ENCODE results near the gene CETN1.

Gene CETN1

GRCh38 chr18:576924-577323 lies 3.3 kb upstream of the CETN1 start:
- no peak for DNase-seq (ENCODE audit: low spot score)

GRCh38 chr18:577643-578375 lies 2.4 kb upstream of the CETN1 start:
- no peak for DNase-seq (ENCODE audit: low spot score)

- DNase-seq (ENCODE audit: low spot score): no peak
Measured at GRCh38 chr18:579238-579637, 942 bp upstream of the CETN1 start.

DNA sequence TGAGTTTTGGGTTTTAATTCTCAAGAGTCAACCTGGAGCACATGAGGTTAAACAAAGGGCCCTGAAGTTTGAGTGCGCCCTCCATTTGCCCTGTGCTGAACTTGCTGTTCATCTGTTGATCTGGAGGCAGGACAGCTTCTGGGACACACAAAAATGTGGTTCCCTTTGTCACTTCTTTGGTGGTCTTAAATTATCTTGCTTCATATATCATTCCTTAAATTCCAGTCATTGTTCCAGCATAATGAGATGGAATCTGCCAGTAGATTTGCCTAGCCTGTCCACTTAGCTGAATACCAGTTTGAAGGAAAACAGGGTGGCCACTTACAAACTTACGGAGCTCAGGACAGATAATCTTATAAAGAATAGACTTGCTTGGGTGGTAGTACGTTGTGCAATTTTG lies 916 bp downstream of the CETN1 start:
- no peak for DNase-seq (ENCODE audit: low spot score)

GRCh38 chr18:582465-582864 lies 2.3 kb downstream of the CETN1 start:
- no peak for DNase-seq (ENCODE audit: low spot score)

- no peak for DNase-seq (ENCODE audit: low spot score)
Measured at GRCh38 chr18:595068-595467, 14.9 kb downstream of the CETN1 start.

DNA sequence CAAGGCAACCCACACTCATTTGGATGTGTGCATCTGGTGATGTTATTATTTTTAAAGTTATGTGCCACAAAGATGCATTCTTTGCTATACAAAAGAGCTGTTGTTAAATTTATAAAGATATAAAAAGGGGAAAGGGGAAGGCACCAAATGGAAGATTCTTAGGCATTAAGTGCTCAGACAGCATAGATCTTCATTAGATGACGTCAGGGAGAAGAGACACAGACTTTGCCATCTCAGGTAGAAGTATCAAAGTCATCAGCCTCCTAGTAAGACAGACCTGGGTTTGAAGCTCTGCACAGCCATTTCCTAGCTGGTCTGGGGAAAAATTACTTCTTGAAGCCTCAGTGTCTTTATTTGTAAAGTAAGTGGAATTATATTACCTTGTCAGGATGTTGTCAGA lies 15.4 kb downstream of the CETN1 start:
- DNase-seq (ENCODE audit: low spot score): no peak

GRCh38 chr18:596288-596881 lies 16.2 kb downstream of the CETN1 start:
- DNase-seq (ENCODE audit: low spot score): no peak

GRCh38 chr18:598124-598589 lies 18.0 kb downstream of the CETN1 start:
- DNase-seq (ENCODE audit: low spot score): no peak

DNA sequence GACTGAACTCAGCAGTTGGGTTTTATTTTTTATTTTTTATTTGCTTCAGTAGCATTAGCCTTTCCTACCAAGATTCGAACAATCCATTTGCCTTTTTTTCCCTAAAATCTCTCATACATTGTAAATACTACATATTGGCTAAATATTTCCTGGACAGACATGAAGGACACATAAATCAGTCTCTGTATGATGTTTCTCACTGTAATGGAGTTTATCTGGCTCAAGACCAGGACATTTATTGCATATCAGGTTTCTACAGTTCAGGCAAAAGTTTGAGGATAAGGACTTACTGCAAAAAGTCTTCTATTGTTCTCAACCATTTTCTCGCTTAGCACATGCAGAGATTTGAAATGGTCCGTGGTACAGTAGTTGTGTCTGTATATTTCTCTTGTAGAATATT lies 19.9 kb downstream of the CETN1 start:
- no peak for DNase-seq (ENCODE audit: low spot score)

GRCh38 chr18:604771-605170 lies 24.6 kb downstream of the CETN1 start:
- no peak for DNase-seq (ENCODE audit: low spot score)

DNA sequence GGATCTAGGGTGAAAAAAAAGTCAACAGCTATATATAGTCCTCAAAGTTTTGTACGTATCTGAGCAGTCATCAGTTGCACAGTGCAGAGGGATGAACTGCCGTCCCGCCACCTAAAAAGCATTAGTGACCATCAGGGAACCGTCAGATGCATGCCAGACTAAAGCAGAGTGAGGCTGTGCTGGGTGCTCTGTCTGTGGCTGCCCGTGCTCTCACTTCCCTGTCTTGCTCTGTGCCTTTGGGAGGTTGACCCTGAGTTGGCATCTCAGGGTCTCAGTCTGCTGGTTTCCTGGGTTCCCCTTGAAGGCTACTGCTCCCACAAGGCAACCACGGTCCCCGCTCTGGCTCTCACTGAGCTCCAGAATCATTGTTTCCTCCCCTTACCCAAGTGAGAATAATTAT lies 27.8 kb downstream of the CETN1 start:
- no peak for DNase-seq (ENCODE audit: low spot score)

DNA sequence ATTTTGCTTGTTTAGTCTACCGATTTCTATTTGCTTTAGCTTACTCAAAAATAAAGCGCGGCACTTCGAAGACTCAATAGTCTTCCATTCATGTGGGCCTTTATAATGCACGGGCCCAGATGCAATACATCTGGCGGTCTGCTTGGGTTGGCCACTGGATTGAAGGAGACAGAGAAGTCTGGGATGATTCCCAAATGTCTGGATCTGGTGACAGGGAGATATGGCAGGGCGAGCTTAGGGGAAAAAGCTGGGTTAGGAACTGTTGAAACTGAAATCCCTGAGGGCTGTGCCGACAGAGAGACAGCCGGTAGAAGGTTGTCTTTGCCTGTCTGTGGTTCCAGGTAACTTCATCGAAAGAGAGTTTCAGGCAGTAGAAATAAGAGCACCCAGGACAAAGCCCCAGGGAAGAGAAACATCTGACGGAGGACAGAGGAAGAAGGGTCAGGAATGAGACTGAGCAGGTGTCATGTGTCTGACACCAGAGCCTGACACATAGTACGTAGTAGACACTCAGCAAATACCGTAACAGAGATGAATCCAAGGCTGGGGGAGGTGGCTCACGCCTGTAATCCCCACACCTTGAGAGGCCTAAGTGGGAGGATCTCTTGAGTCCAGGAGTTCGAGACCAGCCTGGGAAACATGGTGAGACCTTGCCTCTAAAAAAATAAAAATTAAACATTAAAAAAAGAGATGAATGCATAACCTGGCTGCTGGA lies 30.2 kb downstream of the CETN1 start:
- DNase-seq (ENCODE audit: low spot score): no peak

DNA sequence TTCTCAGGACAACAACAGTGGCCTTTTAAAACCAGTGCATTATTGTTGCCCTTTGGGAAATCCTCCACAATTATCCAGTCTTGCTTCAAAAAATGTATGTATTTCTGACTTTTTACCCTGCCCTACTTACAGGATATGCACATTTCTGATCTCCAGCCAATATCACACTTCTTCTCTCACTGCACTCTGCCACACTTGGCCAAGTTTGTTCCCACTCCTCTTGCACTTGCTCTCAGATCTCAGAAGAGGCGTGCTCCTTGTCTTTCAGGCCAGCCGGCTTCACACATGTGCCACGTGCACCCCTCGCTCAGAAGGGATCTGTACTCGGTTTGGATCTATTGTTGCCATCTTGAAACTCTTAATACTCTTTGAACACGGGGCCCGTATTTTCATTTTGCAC lies 32.0 kb downstream of the CETN1 start:
- DNase-seq (ENCODE audit: low spot score): no peak

DNA sequence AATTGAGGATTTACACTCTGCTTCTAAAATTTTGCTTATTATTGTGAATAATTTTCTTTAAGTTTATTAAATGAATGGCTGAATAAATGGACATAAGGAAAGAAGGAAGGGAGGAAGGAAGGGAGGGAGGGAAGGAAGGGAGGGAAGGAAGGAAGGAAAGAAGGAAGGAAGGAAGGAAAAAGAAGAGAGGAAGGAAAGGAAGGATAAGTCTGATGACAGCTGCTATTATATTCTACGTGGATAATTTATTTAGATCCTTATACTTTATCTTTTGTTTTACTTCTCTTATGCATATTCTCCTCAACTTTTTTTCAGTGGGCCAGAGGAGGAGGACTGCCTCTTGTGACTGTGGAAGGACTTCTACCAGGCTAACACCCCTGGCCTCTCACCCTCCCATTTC lies 34.0 kb downstream of the CETN1 start:
- no peak for DNase-seq (ENCODE audit: low spot score)

DNA sequence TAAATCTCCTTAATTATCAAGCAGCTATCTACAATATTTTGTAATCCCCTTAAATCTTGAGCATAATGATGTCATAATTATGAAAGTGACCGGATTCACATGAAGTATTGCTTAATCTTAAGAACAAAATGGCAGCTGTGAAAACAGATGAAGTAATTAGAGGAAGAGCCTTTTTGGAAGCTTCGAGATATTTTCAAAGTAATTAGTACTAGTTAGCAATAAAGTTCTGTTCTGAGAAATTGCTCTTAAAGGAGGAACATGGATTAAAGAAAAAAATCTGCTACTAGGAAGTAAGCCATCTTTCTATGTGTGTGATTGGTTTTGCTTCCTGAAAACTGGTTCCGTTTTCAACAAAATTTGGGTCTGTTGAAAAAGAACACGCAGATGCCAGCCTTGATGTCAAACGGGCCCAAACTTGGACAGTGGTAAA lies 34.9 kb downstream of the CETN1 start:
- DNase-seq (ENCODE audit: low spot score): no peak

DNA sequence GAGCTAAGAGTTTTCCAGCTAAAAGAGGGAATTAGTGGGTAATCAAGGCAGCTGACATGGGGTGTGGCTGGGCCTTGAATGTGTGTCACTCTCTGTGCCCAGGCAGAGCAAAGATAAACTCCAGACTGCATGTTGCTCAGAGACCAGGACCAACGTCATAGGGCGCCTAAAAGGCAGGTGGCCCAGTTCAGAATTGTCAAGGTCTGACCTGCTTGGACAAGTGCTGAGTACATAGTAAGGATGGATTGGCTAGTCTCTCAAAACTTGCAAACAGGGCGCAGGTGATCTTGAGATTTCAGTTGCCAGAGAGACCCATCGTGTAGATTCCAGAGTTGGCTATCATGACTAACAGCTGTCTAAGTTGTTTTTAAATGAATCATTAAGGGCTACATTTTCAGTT lies 35.6 kb downstream of the CETN1 start:
- DNase-seq (ENCODE audit: low spot score): no peak

DNA sequence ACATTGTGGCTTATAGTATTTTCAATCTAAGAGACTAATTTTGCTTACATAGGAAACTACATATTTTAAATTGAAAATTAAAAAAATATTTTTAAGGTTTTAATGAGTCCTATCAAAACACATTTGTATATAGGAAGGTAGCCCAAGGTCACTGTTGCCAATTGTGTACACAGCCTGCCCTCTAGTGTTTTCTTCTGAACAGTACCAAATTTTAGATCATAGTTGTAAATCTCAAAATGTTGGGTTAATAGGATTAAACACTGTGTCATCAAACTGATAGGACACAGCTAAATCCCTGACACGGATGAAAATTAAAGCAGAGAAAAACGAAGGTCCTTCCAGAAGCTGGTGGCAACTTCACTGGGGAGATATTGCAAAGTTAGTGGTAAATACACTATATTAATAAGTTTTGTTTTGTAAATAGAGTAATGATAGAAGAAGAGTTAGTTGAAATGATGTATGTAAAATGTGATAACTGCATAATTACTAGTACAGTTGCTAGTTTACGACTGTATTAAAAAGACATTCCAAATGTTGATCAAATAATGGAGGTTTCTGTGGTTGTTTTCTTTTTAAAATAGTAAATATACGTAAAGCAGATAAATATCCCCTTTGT lies 36.3 kb downstream of the CETN1 start:
- DNase-seq (ENCODE audit: low spot score): peak; percentile 21

DNA sequence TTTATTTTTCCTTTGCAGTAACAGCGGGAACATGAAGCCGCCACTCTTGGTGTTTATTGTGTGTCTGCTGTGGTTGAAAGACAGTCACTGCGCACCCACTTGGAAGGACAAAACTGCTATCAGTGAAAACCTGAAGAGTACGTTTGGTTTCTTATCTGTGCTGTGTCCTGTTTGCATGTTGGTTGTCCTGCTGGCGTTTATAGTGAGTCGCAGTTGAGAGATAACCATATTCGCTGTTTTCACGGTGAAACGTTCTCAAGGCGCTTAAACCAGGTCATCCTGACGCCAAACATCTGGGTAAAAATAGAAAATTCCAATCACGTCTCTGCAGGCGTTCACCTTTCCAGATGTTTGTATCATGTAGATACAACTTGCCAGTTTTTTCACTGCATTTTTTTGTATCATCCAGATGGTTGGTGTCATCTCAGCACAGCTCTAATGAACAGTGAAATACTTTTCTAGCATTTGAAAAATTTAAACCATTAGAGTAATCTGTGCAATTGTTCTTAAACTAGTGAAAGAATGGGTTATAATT lies 37.9 kb downstream of the CETN1 start:
- no peak for DNase-seq (ENCODE audit: low spot score)

DNA sequence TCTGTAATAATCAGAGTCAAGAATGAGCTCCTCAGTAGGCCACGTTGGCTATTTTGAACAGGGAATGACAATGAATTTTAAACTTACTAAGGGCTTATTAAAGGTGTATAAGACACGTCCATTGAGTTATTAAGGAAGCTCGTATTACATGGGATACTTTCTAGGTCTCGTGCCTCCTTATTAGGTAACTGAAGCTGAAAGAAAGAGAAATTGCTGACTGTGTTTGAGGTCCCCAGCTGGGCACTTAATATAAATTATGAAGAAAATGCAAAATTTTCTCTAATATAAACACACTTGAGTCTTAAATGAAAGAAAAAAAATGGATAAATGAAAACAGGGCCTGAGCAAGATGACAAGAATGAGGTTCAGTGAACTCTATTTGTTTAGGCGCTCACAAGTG lies 38.4 kb downstream of the CETN1 start:
- DNase-seq (ENCODE audit: low spot score): no peak

DNA sequence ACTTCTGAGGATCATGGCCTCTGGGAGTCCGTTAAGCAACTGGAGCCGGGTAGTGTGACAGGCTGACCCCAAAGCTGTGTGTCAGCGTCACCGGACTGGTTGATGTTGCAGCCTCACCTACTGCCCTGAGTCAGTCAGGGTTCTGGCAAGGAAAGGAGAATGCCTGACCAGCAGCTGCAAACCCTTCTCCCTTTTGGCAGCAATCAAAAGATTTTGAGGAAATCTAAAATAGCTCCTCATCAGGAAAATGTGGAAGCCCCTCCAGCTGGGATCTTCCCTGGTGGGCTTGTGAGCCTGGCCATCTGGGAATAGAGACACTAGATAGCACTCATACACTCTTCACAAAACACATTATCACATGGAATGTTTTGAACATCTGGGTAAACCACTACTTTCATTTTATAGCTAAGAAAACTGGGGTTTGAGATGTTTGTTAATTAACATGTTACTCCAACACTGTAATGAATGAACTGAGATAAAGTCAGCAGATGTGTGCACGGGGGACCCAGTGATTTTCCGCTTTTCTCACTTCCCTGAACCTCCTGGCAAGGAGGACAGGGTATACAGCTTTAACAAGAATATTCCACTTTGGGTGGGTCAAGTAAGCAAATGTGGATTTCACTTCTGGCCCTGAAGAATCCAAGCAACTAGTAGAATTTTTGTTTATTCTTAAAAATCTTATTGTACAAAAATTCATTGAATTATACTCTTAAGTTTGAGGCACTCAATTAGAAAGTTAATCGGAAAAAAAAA lies 41.3 kb downstream of the CETN1 start:
- DNase-seq (ENCODE audit: low spot score): no peak

GRCh38 chr18:622289-622688 lies 42.1 kb downstream of the CETN1 start:
- no peak for DNase-seq (ENCODE audit: low spot score)
